Lung (tissue), 12 donors: ENCODE results near the gene EIF4G1. TPM values are rescaled to one million over a fixed set of nuclear protein-coding genes. Genes with fewer than 3 reads are reported as not detected.

Source experiments
- ATAC-seq: fragments of 200-7000 bp; cut with Tn5 transposase; one replicate; pipeline ENCODE4 v1.9.1; 2020; ENCODE audit warnings: moderate number of reproducible peaks; ENCODE audit not compliant: insufficient read depth, low FRiP score
- DNase-seq, 3 donors: peaks; one replicate each; pipeline ENCODE4 v3.0.0-alpha.2; 2013 to 2017
- H3K27ac ChIP-seq, 2 donors: one replicate each; pipeline ENCODE4 v1.5.1; 2013; ENCODE audit warnings: mild to moderate bottlenecking in 2 of 2, moderate library complexity in 2 of 2, control low read depth in 1 of 2, inconsistent platforms in 1 of 2, low read depth in 1 of 2, low read length in 1 of 2
- H3K27me3 ChIP-seq, 3 donors: one replicate each; pipeline ENCODE4 v1.5.1; 2013; ENCODE audit warnings: low read length in 2 of 3; ENCODE audit not compliant: control insufficient read depth in 3 of 3, insufficient read depth in 3 of 3
- H3K36me3 ChIP-seq, 4 donors: one replicate each; pipeline ENCODE4 v1.5.1; 2013; ENCODE audit warnings: low read length in 4 of 4, mild to moderate bottlenecking in 1 of 4, moderate library complexity in 1 of 4; ENCODE audit not compliant: control insufficient read depth in 4 of 4, insufficient read depth in 4 of 4
- H3K4me1 ChIP-seq, 5 donors: one replicate each; pipeline ENCODE4 v1.5.1; 2013; ENCODE audit warnings: low read length in 5 of 5, mild to moderate bottlenecking in 2 of 5, moderate library complexity in 1 of 5; ENCODE audit not compliant: control insufficient read depth in 5 of 5, insufficient read depth in 5 of 5
- H3K4me3 ChIP-seq: one replicate; pipeline ENCODE4 v1.5.1; 2013; ENCODE audit warnings: mild to moderate bottlenecking, control low read depth, moderate library complexity
- H3K9ac ChIP-seq, 2 donors: one replicate each; pipeline ENCODE4 v1.5.1; 2013; ENCODE audit warnings: low read length in 2 of 2, control low read depth in 1 of 2; ENCODE audit not compliant: insufficient read depth in 1 of 2
- H3K9me3 ChIP-seq, 4 donors: one replicate each; pipeline ENCODE4 v1.5.1; 2013; ENCODE audit warnings: low read length in 3 of 4, mild to moderate bottlenecking in 1 of 4, moderate library complexity in 1 of 4; ENCODE audit not compliant: control insufficient read depth in 4 of 4, insufficient read depth in 3 of 4
- WGBS, 2 donors: extraction: QIAGEN DNeasy Blood & Tissue Kit; methylation state at CpG; one replicate each; pipeline ENCODE4 v1.1.7; 2013; 5-methylcytosine and 5-hydroxymethylcytosine counted together
- polyA plus RNA-seq, 2 donors: library from polyadenylated mRNA; stranded (reverse); fragments of 200-250 nt; gene quantifications; one replicate each; pipeline ENCODE4 v1.2.1, GENCODE V29; 2013
- total RNA-seq, 2 donors: library from RNA; depleted of rRNA in 1 of 2; stranded (reverse); fragments of >200 nt in 1 of 2; gene quantifications; one replicate each; pipeline ENCODE4 v1.2.1, GENCODE V29; 2014 to 2021
- TF ChIP-seq, protein P1 (sequence below): IDR thresholded peaks from 2 replicates; pipeline ENCODE4 v1.5.1; 2012; ENCODE audit warnings: mild to moderate bottlenecking; ENCODE audit errors: control extremely low read depth, extremely low read depth
- donor health status: control.
- donor health status: control.
- donor health status: Bipolar disorder and iron deficiency.
- donor health status: healthy.
- donor health status: DM: yes; HTN: yes; CAD: no.

Gene EIF4G1
- total and polyA plus RNA-seq, 4 donors: 201 to 419 (median 226) TPM

DNA sequence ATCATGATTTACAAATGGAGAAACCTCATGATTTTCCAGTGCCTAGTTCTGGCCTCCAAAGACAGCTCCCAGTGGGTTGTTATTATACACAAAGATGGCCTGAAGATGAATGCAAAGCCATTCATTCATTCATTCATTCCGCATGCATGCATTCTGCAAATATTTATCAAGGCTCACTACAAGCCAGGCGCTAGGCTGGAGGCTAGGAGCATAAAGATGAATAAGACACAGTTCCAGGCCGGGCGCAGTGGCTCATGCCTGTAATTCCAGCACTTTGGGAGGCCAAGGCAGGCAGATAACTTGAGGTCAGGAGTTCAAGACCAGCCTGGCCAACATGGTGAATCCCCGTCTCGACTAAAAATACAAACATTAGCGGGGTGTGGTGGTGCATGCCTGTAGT lies 17.8 kb upstream of the EIF4G1 start:
- Histone ChIP-seq H3K36me3 (peaks cover 3 to 14% (median 7%) of the 10 kb centered on the region in 4 donors), H3K4me3 (no peak overlapping the region), H3K9me3 (no peaks in the 10 kb centered on the region), H3K9ac (no peak overlapping the region), H3K27ac (no peak overlapping the region), H3K27me3 (peaks cover 0 to 4% (median 0%) of the 10 kb centered on the region in 3 donors), H3K4me1 (peaks cover 0 to 7% (median 4%) of the 10 kb centered on the region in 5 donors)
- ATAC-seq (no peak), DNase-seq (no peak)
- TF ChIP-seq, protein P1, sequence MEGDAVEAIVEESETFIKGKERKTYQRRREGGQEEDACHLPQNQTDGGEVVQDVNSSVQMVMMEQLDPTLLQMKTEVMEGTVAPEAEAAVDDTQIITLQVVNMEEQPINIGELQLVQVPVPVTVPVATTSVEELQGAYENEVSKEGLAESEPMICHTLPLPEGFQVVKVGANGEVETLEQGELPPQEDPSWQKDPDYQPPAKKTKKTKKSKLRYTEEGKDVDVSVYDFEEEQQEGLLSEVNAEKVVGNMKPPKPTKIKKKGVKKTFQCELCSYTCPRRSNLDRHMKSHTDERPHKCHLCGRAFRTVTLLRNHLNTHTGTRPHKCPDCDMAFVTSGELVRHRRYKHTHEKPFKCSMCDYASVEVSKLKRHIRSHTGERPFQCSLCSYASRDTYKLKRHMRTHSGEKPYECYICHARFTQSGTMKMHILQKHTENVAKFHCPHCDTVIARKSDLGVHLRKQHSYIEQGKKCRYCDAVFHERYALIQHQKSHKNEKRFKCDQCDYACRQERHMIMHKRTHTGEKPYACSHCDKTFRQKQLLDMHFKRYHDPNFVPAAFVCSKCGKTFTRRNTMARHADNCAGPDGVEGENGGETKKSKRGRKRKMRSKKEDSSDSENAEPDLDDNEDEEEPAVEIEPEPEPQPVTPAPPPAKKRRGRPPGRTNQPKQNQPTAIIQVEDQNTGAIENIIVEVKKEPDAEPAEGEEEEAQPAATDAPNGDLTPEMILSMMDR: no peak
- WGBS, 2 donors: 77 to 80% methylated on average over 7 of the region's 7 CpGs

- Histone ChIP-seq H3K36me3 (peaks cover 22 to 37% (median 24%) of the 10 kb centered on the region in 4 donors), H3K9me3 (no peaks in the 10 kb centered on the region), H3K9ac (peak within 1 kb of the TSS; percentile 85 to 95), H3K4me1 (peaks cover 0 to 7% (median 4%) of the 10 kb centered on the region in 5 donors), H3K4me3 (peak within 1 kb of the TSS; percentile 100), H3K27ac (peak within 1 kb of the TSS; percentile 80 to 91), H3K27me3 (peaks cover 0 to 4% (median 0%) of the 10 kb centered on the region in 3 donors)
- ATAC-seq: peak; percentile 99
- WGBS, 2 donors: 0% methylated on average over 58 to 78 of the region's 78 CpGs
- peak; percentile 98 to 99 (median 99) for DNase-seq
- TF ChIP-seq, protein P1: no peak
Observed at GRCh38 chr3:184298759-184299487, 15.5 kb upstream of the EIF4G1 start, which contains the start of gene PSMD2. TSS of gene PSMD2 (plus strand) at chr3:184299241. CDS start at chr3:184299267, 26 bp downstream.

DNA sequence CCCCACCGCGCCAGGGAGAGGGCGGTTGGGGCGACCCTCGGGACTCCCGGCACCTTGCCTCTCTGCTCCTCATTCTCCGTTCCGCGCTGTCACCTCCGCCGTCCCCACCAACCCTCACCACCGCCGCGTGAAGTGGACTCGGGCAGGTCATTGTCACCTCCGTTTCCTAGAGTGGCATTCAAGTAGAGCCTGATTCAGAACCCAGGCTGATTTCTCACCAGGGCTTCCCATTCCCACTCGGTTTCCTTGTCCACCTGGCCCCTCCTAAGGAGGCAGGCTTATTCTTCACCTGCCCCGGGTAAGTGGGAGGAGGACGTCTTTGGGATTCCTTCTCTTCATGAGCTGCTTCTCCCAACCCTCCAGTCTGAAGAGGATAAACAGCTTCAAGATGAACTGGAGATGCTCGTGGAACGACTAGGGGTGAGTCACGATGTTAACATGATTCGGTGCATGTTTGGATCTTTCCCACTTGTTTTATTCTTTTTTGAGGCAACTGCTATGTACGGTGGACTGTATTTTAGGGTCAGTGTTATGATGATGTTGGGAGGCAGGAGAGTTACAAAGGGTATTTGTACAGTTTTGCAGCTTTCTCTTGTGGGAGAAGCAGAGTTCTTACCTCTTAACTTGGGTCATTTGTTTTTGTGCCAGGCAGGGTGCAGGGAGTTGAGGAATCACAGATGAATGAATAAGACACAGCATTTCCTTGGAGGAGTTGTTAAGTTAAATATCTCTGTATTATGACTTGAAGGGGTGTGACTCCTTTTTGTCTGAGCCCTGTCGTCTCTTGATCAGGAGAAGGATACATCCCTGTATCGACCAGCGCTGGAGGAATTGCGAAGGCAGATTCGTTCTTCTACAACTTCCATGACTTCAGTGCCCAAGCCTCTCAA lies 14.7 kb upstream of the EIF4G1 start:
- ATAC-seq: peak; percentile 4
- peak in 1 of 3 donors; percentile 3 for DNase-seq
- peak overlapping the region; percentile 100 for H3K4me3 ChIP-seq
- TF ChIP-seq, protein P1: no peak
- peak overlapping the region; percentile 53 to 61 for H3K9ac ChIP-seq
- H3K4me1 ChIP-seq: peaks cover 0 to 7% (median 4%) of the 10 kb centered on the region in 5 donors
- 18 to 22% methylated on average over 27 to 29 of the region's 29 CpGs for WGBS, 2 donors
- peaks cover 0 to 4% (median 0%) of the 10 kb centered on the region in 3 donors for H3K27me3 ChIP-seq
- H3K9me3 ChIP-seq: no peaks in the 10 kb centered on the region
- peaks cover 27 to 42% (median 31%) of the 10 kb centered on the region in 4 donors for H3K36me3 ChIP-seq
- H3K27ac ChIP-seq: peak overlapping the region; percentile 36 to 80
